Stomach (tissue), 4 donors: Measurements from ENCODE around the gene CEP290.

Source experiments
- EP300 ChIP-seq: sonication (generic); formaldehyde crosslinking; IDR thresholded peaks from one replicate; pipeline ENCODE4 v1.6.1; 2017; ENCODE audit warnings: antibody characterized with exemption
- POLR2A ChIP-seq, 4 donors: fragments of 450-650 bp; IDR thresholded peaks; one replicate each; pipeline ENCODE4 v1.6.1; 2016; ENCODE audit warnings: antibody characterized with exemption in 4 of 4, control low read depth in 2 of 4, mild to moderate bottlenecking in 1 of 4, moderate library complexity in 1 of 4
- TF ChIP-seq, protein P1 (sequence below), 7 experiments: fragments of 450-650 bp in 4 of 7; fragments of 200-600 bp in 3 of 7; sonication (generic) in 3 of 7; IDR thresholded peaks; one replicate each; pipeline ENCODE4 v1.5.1; 2016 to 2019; ENCODE audit warnings: antibody characterized with exemption in 7 of 7, control low read depth in 2 of 7, mild to moderate bottlenecking in 1 of 7

DNA sequence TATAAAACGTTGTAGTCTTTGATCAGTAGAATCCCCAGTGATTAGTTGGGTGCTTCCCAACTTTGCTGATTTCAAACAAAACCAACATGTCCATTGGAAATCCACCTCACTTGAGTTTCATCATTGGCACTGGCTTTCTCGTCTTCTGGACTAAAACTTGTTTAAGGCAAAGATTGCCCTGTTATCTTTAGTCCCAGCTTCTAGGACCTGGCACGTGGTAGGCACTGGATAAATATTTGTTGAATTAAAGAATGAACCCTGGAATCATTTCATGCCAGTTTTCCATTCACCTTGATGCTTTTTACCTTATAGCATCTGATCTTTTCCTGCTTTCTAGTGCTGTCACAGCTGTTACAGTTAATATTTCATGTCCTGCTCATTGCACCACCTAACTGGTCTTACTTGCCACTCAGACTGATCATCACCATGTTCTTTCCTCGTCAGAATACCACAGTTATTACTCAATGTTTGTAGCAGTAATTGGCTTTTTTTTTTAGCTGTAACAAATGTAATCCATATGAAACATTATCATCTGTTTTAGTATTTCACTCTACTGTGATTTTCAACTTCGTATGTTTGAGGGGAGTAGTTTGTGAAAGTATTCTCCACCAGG lies 105.4 kb downstream of the CEP290 start:
- TF ChIP-seq, protein P1, sequence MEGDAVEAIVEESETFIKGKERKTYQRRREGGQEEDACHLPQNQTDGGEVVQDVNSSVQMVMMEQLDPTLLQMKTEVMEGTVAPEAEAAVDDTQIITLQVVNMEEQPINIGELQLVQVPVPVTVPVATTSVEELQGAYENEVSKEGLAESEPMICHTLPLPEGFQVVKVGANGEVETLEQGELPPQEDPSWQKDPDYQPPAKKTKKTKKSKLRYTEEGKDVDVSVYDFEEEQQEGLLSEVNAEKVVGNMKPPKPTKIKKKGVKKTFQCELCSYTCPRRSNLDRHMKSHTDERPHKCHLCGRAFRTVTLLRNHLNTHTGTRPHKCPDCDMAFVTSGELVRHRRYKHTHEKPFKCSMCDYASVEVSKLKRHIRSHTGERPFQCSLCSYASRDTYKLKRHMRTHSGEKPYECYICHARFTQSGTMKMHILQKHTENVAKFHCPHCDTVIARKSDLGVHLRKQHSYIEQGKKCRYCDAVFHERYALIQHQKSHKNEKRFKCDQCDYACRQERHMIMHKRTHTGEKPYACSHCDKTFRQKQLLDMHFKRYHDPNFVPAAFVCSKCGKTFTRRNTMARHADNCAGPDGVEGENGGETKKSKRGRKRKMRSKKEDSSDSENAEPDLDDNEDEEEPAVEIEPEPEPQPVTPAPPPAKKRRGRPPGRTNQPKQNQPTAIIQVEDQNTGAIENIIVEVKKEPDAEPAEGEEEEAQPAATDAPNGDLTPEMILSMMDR (IDR thresholded peaks at IDR 0.05), result no peak
- TF ChIP-seq EP300, result no peak
- TF ChIP-seq POLR2A (IDR thresholded peaks at IDR 0.05), result no peak
